GM19467 (cell line): ENCODE measurements around the gene CDC26.
"Not testable (repeated sequence)": the region's sequence is repeated elsewhere in the genome, so short reads cannot be mapped to it uniquely, and the experiment has no call there.

Experiments used
- ATAC-seq: cut with Tn5 transposase; IDR thresholded peaks from one replicate; pipeline ENCODE4 v1.9.1; 2021; ENCODE audit warnings: mild to moderate bottlenecking, moderate library complexity; ENCODE audit not compliant: unreplicated experiment

CDC26 gene

DNA sequence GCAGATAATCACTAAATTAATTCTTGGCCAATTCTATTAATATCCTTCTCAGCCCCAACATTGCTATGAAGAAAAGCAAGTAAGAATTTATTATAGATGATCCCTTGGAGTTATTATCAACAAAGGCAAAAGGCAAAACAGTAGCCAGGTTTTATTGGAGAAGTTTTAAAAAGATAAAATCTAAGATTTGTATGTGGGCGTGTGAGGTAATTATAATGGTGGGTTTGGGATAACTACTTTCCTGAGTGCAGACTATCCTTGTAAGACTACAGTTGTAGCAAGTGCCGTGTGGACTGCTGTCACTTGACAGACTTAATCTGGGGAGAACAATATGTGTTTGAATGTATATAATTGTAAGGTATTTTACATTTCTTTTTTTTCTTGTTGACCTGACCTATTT lies 30.8 kb downstream of the CDC26 start:
- no peak for ATAC-seq

DNA sequence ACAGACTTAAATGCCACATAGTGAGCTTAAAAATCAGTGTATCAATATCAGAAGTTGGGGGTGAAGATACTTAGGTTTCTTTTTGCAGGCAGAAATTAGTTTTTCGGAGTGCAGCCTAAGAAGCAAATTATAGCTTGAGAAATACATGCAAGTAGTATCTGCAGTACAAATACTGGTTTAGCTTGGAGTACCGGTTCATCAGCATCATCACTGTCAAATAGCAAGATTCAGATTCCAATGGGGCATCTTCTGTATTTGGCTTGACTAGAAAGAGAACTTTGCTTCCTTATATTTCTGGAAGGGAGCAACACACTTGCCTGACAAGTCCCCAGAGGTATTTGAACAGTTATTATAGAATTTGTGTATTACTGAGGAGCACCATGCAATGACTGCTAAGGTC lies 34.2 kb downstream of the CDC26 start:
- ATAC-seq, result no peak

DNA sequence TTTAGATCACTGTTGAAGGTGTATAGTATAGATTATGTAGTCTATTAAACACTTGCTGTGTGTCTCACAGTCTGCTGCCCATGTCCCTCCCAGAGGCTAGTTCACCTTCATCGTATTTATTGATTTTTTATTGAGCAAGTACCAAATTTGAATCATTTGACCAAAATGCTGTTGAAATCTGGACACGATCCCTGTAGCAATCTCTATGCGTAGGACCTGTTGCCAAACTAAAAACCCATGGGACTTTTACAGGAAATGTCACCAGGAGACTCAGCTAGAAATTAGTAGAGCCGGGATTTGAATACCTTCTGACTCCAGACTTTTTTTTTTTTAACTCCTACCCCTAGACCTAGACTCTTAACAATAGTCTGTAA lies 36.5 kb downstream of the CDC26 start:
- ATAC-seq, result no peak

DNA sequence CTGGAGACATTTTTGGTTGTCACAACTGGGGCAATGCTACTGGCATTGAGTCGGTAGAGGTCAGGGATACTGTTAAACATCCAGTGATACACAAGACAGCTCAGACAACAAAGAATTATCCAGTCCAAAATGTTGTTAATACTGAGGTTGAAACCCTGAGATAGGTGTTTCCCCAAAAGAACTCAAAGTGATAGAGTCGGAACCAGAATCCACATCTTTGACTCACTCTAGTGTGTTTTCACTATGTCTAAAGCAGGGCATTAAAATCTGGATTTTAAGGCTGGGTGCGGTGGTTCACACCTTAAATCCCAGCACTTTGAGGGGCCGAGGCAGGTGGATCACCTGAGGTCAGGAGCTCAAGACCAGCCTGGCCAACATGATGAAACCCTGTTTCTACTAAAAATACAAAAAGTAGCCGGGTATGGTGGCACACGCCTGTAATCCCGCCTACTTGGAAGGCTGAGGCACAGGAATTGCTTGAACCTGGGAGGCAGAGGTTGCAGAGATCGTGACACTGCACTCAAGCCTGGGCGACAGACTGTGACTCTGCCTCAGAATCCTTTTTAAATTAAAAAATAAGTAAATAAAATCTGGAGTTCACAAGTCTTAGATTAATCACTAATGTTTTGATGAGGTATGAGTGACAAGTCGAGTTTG lies 37.0 kb downstream of the CDC26 start:
- ATAC-seq, result no peak

DNA sequence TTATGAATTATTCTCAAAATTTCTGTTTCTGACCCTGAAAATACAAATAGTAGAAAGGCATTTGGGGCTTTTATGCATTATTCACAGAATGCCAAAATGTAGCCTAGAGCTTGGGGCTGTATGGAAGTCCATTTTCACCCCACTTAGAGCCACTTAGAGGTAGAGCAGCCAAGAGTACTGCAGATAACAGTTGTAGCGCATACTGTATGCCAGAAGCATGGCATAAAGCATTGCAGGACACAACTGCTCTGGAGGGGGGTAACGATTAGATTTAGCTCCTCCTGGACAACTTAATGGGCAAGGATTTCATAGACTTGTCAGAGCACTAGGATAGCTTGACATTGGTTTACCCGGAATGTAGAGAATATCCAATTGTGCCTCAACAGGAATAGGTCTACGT lies 38.3 kb downstream of the CDC26 start:
- no peak for ATAC-seq

DNA sequence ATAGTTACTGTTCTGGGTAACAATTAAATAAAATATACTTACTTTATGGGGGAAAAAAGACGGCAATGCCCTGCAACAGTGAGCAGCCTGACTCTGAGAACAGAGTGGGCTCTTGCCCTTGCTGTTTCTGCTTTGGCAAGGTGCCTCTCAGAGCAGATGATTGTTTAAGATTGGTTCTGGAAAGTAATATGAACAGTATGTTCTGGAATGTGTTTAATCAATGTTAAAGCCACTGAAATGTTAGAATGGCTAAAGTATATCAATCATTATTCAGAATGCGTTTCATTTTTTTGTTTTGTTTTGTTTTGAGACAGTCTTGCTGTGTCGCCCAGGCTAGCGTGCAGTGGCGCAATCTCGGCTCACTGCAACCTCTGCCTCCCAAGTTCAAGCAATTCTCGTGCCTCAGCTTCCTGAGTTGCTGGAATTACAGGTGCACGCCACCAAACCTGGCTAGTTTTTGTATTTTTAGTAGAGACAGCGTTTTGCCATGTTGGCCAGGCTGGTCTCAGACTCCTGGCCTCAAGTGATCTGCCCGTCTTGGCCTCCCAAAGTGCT lies 39.6 kb downstream of the CDC26 start:
- ATAC-seq, result not testable (repeated sequence)

DNA sequence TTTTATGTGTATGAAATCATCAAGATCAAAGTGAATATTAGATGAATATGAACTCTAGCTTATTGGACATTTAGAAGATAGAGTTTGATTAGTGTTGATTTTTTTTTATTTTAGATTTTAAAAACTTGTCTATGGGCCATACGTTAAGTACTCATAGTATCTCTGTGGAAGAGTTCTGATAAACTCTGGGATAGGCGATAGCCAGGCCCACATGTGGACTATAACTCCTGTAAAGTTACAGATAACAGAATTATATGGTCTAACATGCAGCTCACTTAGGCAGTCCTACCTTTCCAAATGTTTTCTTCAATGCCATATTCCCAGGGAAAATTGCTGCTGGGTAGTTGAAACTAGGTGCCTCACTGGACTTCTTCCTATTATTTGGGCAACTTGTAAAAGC lies 43.7 kb downstream of the CDC26 start:
- no peak for ATAC-seq

DNA sequence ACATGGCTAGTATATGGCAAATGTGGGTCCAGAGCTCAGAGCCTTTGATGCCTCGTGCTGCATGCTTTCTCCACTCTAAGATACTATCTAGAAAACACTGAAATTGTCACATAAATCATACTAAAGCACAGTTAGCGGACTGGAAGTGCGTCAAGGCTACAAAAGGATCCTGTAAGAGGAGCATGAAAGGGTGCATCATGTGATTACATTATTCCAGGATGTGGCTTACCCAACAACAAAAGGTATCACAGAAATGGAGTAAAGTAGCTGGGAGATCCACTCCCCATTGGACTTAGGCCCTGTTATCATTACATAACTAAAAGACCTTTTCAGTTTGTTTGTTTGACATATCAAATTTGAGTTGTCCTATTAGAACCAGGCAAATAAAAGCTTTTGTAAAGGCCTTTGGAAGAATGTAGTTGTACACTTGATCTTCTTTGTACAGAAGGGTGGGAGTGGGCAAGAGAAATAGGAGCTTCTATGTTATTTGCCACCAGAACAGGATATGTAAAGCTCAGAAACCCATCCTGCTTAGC lies 47.2 kb downstream of the CDC26 start:
- ATAC-seq, result no peak

DNA sequence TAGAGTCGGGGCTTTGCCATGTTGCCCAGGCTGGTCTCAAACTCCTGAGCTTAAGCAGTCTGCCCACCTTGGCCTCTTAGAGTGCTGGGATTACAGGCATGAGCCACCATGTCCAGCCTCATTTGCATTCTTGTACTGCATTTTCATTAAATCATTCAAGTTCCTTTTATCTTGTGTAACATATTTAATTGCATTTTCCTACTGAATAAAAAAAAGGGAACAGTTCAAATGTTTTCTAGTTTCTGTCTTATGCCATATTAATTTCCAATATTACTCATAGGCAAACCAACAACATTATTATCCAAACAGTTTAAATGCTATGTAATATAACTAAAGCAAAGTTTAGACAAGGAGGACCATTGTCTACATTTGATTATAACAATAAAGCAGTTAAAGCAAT lies 47.9 kb downstream of the CDC26 start:
- no peak for ATAC-seq

DNA sequence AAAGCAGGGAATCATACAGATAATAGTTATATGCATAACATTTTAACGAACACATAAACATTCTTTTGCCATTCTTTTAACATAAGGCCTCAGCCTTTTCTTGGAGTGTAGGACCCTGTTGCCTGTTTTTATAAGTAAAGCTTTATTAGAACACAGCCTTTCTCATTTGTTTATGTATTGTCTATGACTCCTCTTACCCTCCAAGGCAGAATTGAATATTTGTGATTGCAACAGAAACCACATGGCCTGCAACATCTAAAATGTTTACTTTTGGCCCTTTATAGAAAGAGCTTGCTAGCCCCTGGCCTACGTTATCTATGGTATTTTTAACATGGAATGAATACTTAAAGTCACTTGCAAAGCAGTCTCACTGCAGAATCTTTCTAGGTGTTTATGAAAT lies 51.4 kb downstream of the CDC26 start:
- ATAC-seq, result no peak

DNA sequence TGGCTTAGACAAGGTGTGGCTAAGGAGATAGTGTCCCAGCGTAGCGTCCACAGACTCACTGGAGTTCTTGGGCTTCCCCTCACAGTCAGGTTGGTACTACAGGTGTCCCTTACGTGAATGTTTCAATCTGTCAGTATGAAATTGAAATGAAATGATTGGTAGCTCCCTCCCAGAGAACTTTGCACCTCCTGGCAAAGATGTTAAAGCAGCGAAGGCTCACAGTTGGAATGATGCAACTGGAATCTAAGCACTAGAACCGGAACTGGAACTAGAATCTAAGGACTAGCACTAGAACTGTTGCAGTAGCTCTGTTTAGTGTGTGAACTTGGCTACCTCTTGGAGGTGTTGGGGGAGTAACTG lies 52.9 kb downstream of the CDC26 start:
- no peak for ATAC-seq

DNA sequence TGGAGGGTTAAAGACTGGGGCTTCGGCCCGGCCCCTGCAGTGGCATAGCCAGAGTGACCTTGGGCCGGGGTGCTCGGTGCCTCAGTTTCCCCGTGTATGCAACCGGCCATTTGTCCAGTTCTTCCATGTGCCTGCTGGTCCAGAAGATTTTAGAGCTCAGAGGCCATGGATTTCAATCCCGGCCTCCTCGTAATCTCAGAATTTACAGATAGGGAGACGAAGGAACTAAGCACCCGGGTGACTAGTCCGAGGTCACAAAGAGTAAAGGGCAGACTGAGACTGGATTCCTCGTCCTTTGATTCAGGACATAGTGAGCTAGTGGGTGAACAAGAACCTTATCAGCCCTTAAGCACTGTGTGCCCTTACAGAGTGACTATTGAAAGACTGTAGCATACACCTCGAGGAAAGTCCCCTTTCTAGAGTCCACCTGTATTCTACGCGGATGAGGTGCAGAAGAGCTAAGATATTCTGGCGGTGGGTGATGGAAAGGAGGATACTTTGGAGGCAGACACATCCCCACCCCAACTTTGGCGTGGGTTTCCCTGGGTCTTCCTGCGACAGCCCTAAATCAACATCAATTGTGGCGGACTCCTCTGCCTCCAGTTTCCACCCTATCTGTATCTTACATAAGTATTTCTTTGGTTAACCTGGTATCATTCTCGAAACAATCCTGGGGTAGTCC lies 53.4 kb downstream of the CDC26 start:
- no peak for ATAC-seq

DNA sequence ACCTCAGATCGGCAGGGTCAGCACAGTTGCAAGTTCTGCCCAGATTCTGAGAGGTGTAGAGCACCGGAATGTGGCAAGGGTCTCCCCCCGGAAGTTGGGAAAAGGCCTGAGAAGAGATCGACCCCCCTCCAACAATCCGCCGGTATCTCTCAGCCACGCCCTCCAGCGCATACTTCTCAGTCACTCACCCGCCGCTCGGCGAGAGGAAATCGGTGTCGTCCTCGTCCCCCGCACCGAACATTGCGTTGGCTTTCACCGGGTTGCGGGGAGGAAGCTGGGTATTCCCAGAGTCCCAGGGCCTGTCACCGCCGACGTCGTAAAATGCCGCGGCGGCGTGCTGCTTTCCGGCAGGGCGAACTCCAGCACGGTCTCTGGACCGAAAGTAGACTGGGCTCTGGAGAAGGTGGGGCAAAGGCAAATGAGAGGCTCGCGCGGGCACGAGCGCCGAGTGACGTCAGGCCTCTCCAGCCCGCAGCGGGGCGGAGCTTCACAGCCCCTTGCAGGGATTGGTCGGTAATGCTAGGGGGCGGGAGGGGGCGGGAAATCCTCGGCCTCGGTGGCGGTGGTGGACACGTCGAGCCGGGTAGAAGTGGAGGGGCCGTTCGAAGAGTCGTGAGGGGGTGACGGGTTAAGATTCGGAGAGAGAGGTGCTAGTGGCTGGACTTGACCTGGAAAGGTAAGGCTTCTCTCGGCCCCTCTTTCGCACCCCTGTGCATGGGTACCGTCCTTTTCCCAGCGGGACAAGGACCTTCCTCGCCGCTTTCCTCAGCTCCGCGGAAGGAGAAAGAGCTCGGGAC lies 54.2 kb downstream of the CDC26 start, which contains the start of the genes FKBP15 and SLC31A1:
Gene FKBP15 (minus strand): TSS at position 275 of the 797 bp plus-strand sequence. CDS start 34 bp downstream, at position 241.
Gene SLC31A1 (plus strand): TSS at position 542 of the 797 bp plus-strand sequence. CDS start 34,605 bp downstream, outside the sequence.
- ATAC-seq, result peak; percentile 88

DNA sequence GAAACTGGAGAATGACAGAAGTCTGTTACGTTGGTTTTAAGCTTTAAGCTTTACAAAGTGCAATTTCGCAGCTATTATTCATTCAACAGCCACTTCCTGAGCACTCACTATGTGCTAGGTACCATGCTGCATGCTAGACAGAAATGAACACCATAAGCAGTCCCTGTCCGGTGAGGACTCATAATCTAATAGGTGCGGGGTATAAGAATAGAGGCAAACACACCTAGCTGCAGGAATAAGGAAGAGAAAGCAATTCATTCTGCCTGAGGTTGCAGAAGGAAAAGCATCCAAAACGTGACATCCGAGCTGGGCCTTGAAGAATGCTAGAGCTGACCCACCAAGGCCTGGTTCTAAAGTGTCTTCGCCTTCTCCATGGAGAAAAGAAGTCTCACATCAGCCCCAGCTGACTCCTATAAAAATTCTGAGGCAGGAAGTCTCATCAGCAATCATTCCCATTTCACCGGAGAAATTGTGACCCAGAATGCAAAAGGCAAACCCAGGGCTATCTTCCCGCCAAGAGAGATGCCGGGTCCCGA lies 54.8 kb downstream of the CDC26 start:
- ATAC-seq, result no peak

DNA sequence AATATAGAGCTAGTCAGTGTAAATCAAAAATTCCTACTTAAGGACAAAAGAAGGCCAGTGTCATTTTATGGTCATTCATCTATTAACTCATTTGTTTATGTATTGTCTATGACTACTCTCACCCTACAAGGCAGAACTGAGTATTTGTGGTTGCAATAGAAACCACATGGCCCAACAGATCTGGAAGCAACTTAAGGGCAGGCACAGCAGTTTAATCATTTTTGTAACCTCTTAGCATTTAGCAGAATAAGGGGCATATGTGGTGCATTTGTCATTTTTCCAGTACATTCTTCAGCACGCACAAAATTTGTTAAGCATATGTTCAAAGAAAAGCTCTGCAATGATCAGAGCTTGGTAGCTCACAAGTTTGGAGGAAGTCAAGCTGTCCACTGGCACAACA lies 55.4 kb downstream of the CDC26 start:
- peak; percentile 50 for ATAC-seq

DNA sequence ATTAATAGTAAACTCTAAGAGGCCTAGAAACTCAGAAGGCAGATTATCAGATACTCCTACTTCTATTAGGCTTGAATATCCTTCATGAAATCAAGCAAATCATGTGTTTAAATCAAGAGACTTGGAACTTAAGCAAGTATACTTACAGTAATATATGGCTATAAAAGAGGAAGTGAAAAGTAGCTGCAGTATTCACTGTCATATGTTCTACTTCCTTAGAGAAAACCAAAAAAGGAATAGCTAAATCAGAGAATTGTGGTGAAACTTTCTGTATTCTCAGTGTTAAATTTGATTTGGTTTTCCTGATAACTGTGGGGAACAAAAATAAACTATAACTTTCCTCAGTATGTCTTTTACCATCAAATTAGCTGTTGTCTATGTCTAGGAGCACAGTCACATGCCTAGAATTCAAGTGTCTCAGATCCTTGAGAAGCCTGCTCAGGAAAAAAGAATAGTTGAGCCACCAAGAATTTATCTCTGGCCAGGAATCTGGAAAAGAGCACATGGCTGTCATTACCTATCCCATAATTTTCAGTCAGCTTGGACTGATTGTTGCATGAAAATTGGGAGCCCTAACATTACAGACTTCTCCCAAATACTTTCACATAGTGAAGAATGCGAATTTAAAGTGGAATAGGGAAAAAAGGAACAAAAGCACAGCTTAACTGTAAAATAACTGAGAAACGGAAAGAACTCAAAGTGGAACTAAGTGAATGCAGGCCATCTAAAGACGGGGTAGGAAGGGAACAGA lies 56.0 kb downstream of the CDC26 start:
- peak; percentile 33 for ATAC-seq
